CD8-positive, alpha-beta memory T cell (primary cell): ENCODE data around the gene KLHDC10. TPM values are rescaled to one million over a fixed set of nuclear protein-coding genes. Genes with fewer than 3 reads are reported as not detected.
A peak's percentile ranks its signal among the peaks of the same experiment; 100 is the strongest.

Experiments
- CTCF ChIA-PET: fragments of 350-600 bp; sonication (Branson Sonifier 250); formaldehyde crosslinking; loops from one replicate; lab custom pipeline; 2021; ENCODE audit warnings: antibody characterized with exemption; lab: Charles Lee
- POLR2A ChIA-PET: fragments of 350-600 bp; sonication (Branson Sonifier 250); formaldehyde crosslinking; loops from one replicate; lab custom pipeline; 2021; ENCODE audit warnings: antibody characterized with exemption; lab: Charles Lee
- DNase-seq, 5 donors: peaks; one replicate each; pipeline versions ENCODE4 v3.0.0 to v3.0.0-alpha.2; 2020 to 2022; ENCODE audit warnings: mixed read lengths in 1 of 5
- H3K27ac ChIP-seq: one replicate; pipeline ENCODE4 v1.7.0; 2013; ENCODE audit warnings: low read depth, mild to moderate bottlenecking, low read length, moderate library complexity
- H3K27me3 ChIP-seq: 2 replicates; pipeline ENCODE4 v1.7.0; 2013; ENCODE audit warnings: low read length, mild to moderate bottlenecking; ENCODE audit not compliant: insufficient read depth, poor library complexity, severe bottlenecking
- H3K36me3 ChIP-seq: 2 replicates; pipeline ENCODE4 v1.7.0; 2013; ENCODE audit warnings: mild to moderate bottlenecking, low read length, moderate library complexity; ENCODE audit not compliant: insufficient read depth
- H3K4me1 ChIP-seq: 2 replicates; pipeline ENCODE4 v1.7.0; 2013; ENCODE audit warnings: mild to moderate bottlenecking, low read length, moderate library complexity; ENCODE audit not compliant: insufficient read depth
- H3K4me3 ChIP-seq: 2 replicates; pipeline ENCODE4 v1.7.0; 2013; ENCODE audit warnings: mild to moderate bottlenecking, low read length
- H3K9me3 ChIP-seq: 2 replicates; pipeline ENCODE4 v1.7.0; 2013; ENCODE audit warnings: mild to moderate bottlenecking, low read length
- H3K27ac Mint-ChIP-seq, 8 donors: one replicate each; pipeline ENCODE4 v1.8.0; 2020 to 2021; ENCODE audit warnings: mixed read lengths in 8 of 8, mild to moderate bottlenecking in 6 of 8, inconsistent platforms in 3 of 8, moderate library complexity in 3 of 8
- H3K27me3 Mint-ChIP-seq, 2 donors: one replicate each; pipeline ENCODE4 v1.8.0; 2020 to 2021; ENCODE audit warnings: mixed read lengths in 2 of 2, mild to moderate bottlenecking in 1 of 2, moderate library complexity in 1 of 2
- H3K36me3 Mint-ChIP-seq, 3 donors: one replicate each; pipeline ENCODE4 v1.8.0; 2020 to 2021; ENCODE audit warnings: mixed read lengths in 3 of 3, inconsistent platforms in 1 of 3, mild to moderate bottlenecking in 1 of 3
- H3K4me1 Mint-ChIP-seq, 3 donors: one replicate each; pipeline ENCODE4 v1.8.0; 2020 to 2021; ENCODE audit warnings: mixed read lengths in 3 of 3, inconsistent platforms in 1 of 3, mild to moderate bottlenecking in 1 of 3
- H3K4me3 Mint-ChIP-seq, 7 donors: one replicate each; pipeline ENCODE4 v1.8.0; 2020 to 2021; ENCODE audit warnings: mixed read lengths in 7 of 7, mild to moderate bottlenecking in 6 of 7, moderate library complexity in 4 of 7, inconsistent platforms in 2 of 7
- H3K9me3 Mint-ChIP-seq, 5 donors: one replicate each; pipeline ENCODE4 v1.8.0; 2020 to 2022; ENCODE audit warnings: mixed read lengths in 5 of 5, mild to moderate bottlenecking in 3 of 5, moderate library complexity in 2 of 5, inconsistent platforms in 1 of 5
- polyA plus RNA-seq: library from polyadenylated mRNA; unstranded; fragments of 300-500 nt; fragmentation: Illumina TruSeq; gene quantifications from one replicate; pipeline ENCODE4 v1.2.3, GENCODE V29; 2021
- total RNA-seq, 2 experiments: library from RNA; stranded (reverse); gene quantifications; one replicate each; pipeline ENCODE4 v1.2.3, GENCODE V29; 2021

KLHDC10 gene
- total and polyA plus RNA-seq, 3 experiments from 2014 or later, result 2.2 to 19.2 (median 18.7) TPM

DNA sequence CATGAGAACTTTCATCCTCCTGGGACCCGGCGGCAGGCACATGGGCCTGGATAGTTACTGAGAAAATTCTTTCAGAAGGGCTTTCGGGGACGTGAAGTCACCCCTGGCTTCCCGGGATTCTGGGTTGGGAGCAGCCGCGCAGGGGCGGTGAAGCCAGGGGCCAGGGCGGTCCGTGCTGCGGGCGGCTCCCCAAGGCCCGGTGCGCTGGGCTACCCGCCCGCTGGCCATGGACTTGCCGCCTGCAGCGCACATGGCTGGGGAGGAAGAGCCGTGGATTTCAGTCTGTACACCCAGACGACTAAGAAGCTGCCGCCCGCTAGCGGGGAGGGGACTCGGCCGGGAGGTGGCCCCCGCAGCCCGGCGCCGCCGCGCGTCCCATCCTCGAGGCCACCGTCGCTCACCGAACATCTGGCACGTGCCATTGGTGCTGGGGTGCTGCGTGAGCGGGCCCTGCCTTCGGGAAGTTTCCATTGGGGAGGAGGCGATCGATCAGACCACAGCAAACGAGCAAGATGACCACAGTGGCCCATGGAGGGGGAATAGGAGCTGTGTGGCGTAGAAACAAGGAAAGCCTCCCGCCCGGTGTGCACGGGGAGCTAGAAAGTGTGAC lies 70.3 kb downstream of the KLHDC10 start:
- POLR2A ChIA-PET, result interaction anchor here (0.8 kb wide), 1 partner anchor 22 kb away, joined by 3 read pairs; no protein-coding TSS in a partner anchor

GRCh38 chr7:130141161-130141883 lies 71.0 kb downstream of the KLHDC10 start:
- H3K27ac Mint-ChIP-seq, result peak overlapping the region in 4 of 8 donors; percentile 23 to 85 (median 56)
- H3K4me3 Mint-ChIP-seq, result peak overlapping the region; percentile 40 to 81 (median 70)
- peaks cover 23% of the 10 kb centered on the region for H3K4me1 ChIP-seq
- CTCF ChIA-PET, result interaction anchor here (0.9 kb wide), 1 partner anchor 15 kb away, joined by 3 read pairs; no protein-coding TSS in a partner anchor
- H3K9me3 Mint-ChIP-seq, result no peaks in the 10 kb centered on the region
- H3K36me3 ChIP-seq, result no peaks in the 10 kb centered on the region
- H3K36me3 Mint-ChIP-seq, result peaks cover 0 to 19% (median 9%) of the 10 kb centered on the region in 3 donors
- peak overlapping the region; percentile 67 for H3K27ac ChIP-seq
- H3K27me3 Mint-ChIP-seq, result peaks cover 0 to 1% of the 10 kb centered on the region in 2 donors
- POLR2A ChIA-PET, result no interaction called here
- no peaks in the 10 kb centered on the region for H3K27me3 ChIP-seq
- H3K4me1 Mint-ChIP-seq, result peaks cover 8 to 21% (median 21%) of the 10 kb centered on the region in 3 donors
- H3K9me3 ChIP-seq, result no peaks in the 10 kb centered on the region
- peak in 2 of 5 donors; percentile 31 to 53 for DNase-seq
- H3K4me3 ChIP-seq, result peak overlapping the region; percentile 57

More for the DNA sequence above, 70.3 kb downstream of the KLHDC10 start:
- CTCF ChIA-PET, result interaction anchor here (0.9 kb wide), 1 partner anchor 16 kb away, joined by 3 read pairs; no protein-coding TSS in a partner anchor
- Mint-ChIP-seq H3K9me3 (no peaks in the 10 kb centered on the region), H3K4me3 (peak overlapping the region; percentile 33 to 78 (median 70)), H3K4me1 (peaks cover 13 to 27% (median 25%) of the 10 kb centered on the region in 3 donors), H3K36me3 (peaks cover 0 to 25% (median 14%) of the 10 kb centered on the region in 3 donors), H3K27ac (peak overlapping the region in 2 of 8 donors; percentile 23 to 31), H3K27me3 (peaks cover 0 to 1% of the 10 kb centered on the region in 2 donors)
- no peaks in the 10 kb centered on the region for H3K27me3 ChIP-seq
- no peak for DNase-seq
- peak overlapping the region; percentile 67 for H3K27ac ChIP-seq
- no peaks in the 10 kb centered on the region for H3K36me3 ChIP-seq
- H3K9me3 ChIP-seq, result no peaks in the 10 kb centered on the region
- peaks cover 25% of the 10 kb centered on the region for H3K4me1 ChIP-seq
- peak overlapping the region; percentile 57 for H3K4me3 ChIP-seq

- H3K4me3 ChIP-seq, result peak overlapping the region; percentile 57
- no peaks in the 10 kb centered on the region for H3K36me3 ChIP-seq
- DNase-seq, result no peak
- H3K4me1 ChIP-seq, result peaks cover 15% of the 10 kb centered on the region
- H3K9me3 ChIP-seq, result no peaks in the 10 kb centered on the region
- Mint-ChIP-seq H3K27me3 (peaks cover 0 to 1% of the 10 kb centered on the region in 2 donors), H3K27ac (peak overlapping the region in 4 of 8 donors; percentile 35 to 86 (median 81)), H3K9me3 (no peaks in the 10 kb centered on the region), H3K36me3 (peaks cover 0 to 16% (median 8%) of the 10 kb centered on the region in 3 donors), H3K4me1 (peaks cover 5 to 15% (median 13%) of the 10 kb centered on the region in 3 donors), H3K4me3 (peak overlapping the region; percentile 20 to 81 (median 70))
- ChIA-PET CTCF (no interaction called here), POLR2A (interaction anchor here (0.9 kb wide), 1 partner anchor 63 kb away, joined by 3 read pairs; the partner anchor contains the start of gene TMEM209)
- peak overlapping the region; percentile 67 for H3K27ac ChIP-seq
- H3K27me3 ChIP-seq, result no peaks in the 10 kb centered on the region
Measured at GRCh38 chr7:130141884-130142653, 71.7 kb downstream of the KLHDC10 start.

DNA sequence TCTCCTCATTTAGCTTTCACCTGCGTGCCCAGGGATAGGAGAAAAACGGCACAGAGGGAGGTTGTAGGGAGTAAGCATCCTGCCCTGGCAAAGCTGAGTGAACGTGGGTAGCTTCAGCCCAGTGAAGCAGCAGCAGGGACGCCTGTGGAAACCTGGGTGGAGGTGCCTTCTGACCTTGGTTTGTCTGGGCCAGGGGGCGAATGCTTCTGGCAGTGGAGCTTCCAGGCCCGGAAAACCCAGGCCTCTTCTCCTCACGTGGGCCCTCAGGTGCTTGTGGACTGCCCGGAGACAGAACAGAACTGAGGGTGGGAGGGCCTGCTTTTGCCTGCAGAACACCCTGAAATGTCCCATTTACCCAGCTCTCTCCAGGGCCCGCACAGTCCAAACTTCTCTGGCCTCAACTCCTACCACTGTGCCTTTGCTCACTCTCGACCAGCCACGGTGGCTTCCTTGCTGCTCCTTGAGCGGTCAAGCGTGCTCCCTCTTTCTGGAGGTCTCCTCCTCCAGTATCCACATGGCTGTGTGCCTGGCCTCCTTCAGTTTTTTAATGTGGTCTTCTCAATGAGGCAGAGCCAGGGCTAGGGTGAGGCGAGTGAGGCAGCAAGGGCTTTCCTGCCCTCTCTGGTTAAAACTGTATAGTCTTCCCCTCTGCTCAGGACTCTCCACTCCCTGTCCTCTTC lies 72.5 kb downstream of the KLHDC10 start:
- Mint-ChIP-seq H3K27me3 (peaks cover 0 to 1% of the 10 kb centered on the region in 2 donors), H3K4me3 (peak overlapping the region in 4 of 7 donors; percentile 8 to 78 (median 40)), H3K27ac (peak overlapping the region in 1 of 8 donors; percentile 85), H3K9me3 (no peaks in the 10 kb centered on the region), H3K36me3 (peaks cover 0 to 13% (median 8%) of the 10 kb centered on the region in 3 donors), H3K4me1 (peaks cover 5 to 15% (median 11%) of the 10 kb centered on the region in 3 donors)
- Histone ChIP-seq H3K4me1 (peaks cover 12% of the 10 kb centered on the region), H3K9me3 (no peaks in the 10 kb centered on the region), H3K36me3 (no peaks in the 10 kb centered on the region), H3K4me3 (no peak overlapping the region), H3K27me3 (no peaks in the 10 kb centered on the region), H3K27ac (peak overlapping the region; percentile 67)
- no peak for DNase-seq
- ChIA-PET POLR2A (interaction anchor here (0.9 kb wide), 1 partner anchor 62 kb away, joined by 3 read pairs; the partner anchor contains the start of gene TMEM209), CTCF (no interaction called here)

DNA sequence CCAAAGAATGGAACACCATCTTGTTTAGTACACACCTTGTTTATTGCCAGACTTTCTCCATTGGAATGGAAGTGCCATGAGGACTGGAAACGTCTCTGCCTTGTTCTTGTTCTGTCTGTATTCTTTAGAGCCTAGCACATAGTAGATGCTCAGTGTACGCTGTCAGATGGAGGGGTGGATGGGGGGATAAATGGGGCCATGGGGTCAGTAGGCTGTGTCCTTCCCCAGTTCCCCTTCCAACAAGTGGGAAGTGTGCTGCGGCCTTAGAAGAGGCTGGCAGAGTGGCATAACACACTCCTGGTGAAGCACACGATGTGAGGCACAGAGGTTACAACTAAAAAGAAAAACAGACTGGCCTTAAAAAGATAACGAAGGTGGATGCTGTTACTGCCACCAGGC lies 73.0 kb downstream of the KLHDC10 start:
- H3K27me3 ChIP-seq, result no peaks in the 10 kb centered on the region
- no peak overlapping the region for H3K4me3 ChIP-seq
- H3K4me1 ChIP-seq, result peaks cover 12% of the 10 kb centered on the region
- no peak for DNase-seq
- POLR2A ChIA-PET, result no interaction called here
- H3K4me1 Mint-ChIP-seq, result peaks cover 5 to 15% (median 11%) of the 10 kb centered on the region in 3 donors
- no peaks in the 10 kb centered on the region for H3K9me3 Mint-ChIP-seq
- CTCF ChIA-PET, result no interaction called here
- no peak overlapping the region for H3K27ac ChIP-seq
- no peaks in the 10 kb centered on the region for H3K36me3 ChIP-seq
- peaks cover 0 to 11% (median 8%) of the 10 kb centered on the region in 3 donors for H3K36me3 Mint-ChIP-seq
- no peak overlapping the region for H3K27ac Mint-ChIP-seq
- H3K27me3 Mint-ChIP-seq, result peaks cover 0 to 1% of the 10 kb centered on the region in 2 donors
- peak overlapping the region in 2 of 7 donors; percentile 28 to 52 for H3K4me3 Mint-ChIP-seq
- H3K9me3 ChIP-seq, result no peaks in the 10 kb centered on the region

GRCh38 chr7:130143986-130144311 lies 73.6 kb downstream of the KLHDC10 start:
- Histone ChIP-seq H3K27ac (no peak overlapping the region), H3K36me3 (no peaks in the 10 kb centered on the region), H3K9me3 (no peaks in the 10 kb centered on the region), H3K4me3 (no peak overlapping the region), H3K27me3 (no peaks in the 10 kb centered on the region), H3K4me1 (peaks cover 12% of the 10 kb centered on the region)
- CTCF ChIA-PET, result no interaction called here
- Mint-ChIP-seq H3K27ac (no peak overlapping the region), H3K27me3 (peaks cover 0 to 1% of the 10 kb centered on the region in 2 donors), H3K4me1 (peaks cover 5 to 15% (median 11%) of the 10 kb centered on the region in 3 donors), H3K36me3 (peaks cover 0 to 7% (median 6%) of the 10 kb centered on the region in 3 donors), H3K9me3 (no peaks in the 10 kb centered on the region), H3K4me3 (no peak overlapping the region)
- POLR2A ChIA-PET, result no interaction called here
- no peak for DNase-seq
